Left ventricle myocardium inferior (tissue), 1 donor: Measurements from ENCODE around the gene PARD3. TPM values are rescaled to one million over a fixed set of nuclear protein-coding genes. Genes with fewer than 3 reads are reported as not detected.

ENCODE experiments used
- DNase-seq: peaks from one replicate; pipeline ENCODE4 v3.0.0-alpha.2; 2020
- H3K27ac ChIP-seq: fragments of 200-600 bp; replicated peaks from 2 replicates; pipeline ENCODE4 v1.8.0; 2021
- H3K27me3 ChIP-seq: fragments of 200-600 bp; 2 replicates; pipeline ENCODE4 v1.8.0; 2021; ENCODE audit warnings: low read depth
- H3K36me3 ChIP-seq: fragments of 200-600 bp; 2 replicates; pipeline ENCODE4 v1.8.0; 2021
- H3K4me1 ChIP-seq: fragments of 200-600 bp; 2 replicates; pipeline ENCODE4 v1.8.0; 2021
- H3K4me3 ChIP-seq: fragments of 200-600 bp; 2 replicates; pipeline ENCODE4 v1.8.0; 2021; ENCODE audit warnings: mild to moderate bottlenecking, moderate library complexity
- H3K9me3 ChIP-seq: fragments of 200-600 bp; replicated peaks from 2 replicates; pipeline ENCODE4 v1.8.0; 2021
- CTCF ChIP-seq: fragments of 200-600 bp; IDR thresholded peaks from 2 replicates; pipeline ENCODE4 v1.8.0; 2021; ENCODE audit warnings: antibody characterized with exemption, mild to moderate bottlenecking, borderline replicate concordance
- intact Hi-C: fragments of 100-400 bp; cut with micrococcal nuclease; formaldehyde crosslinking; loops from one replicate; pipeline ENCODE4 v1.11.0; 2022
- total RNA-seq: library from RNA; stranded (reverse); fragmentation: NEBNext Ultra II Directional; extraction: Animal tissue kit (Norgen Biotek cat#: 25700); gene quantifications from one replicate; pipeline ENCODE4 v1.2.1, GENCODE V29; 2021
- donor health status: DM: no; HTN: yes; CAD: no; lungs with severe emphysema.

PARD3 gene
- total RNA-seq, 1 donor from 2014 or later: 29.6 TPM

- DNase-seq: no peak
- TF ChIP-seq CTCF: no peak
- intact Hi-C loops: no loop called here
- H3K4me1 ChIP-seq: peaks cover 4% of the 10 kb centered on the region
- H3K4me3 ChIP-seq: no peak overlapping the region
- no peaks in the 10 kb centered on the region for H3K36me3 ChIP-seq
- no peaks in the 10 kb centered on the region for H3K27me3 ChIP-seq
- H3K27ac ChIP-seq: no peak overlapping the region
- no peaks in the 10 kb centered on the region for H3K9me3 ChIP-seq
Observed at GRCh38 chr10:34168439-34168838, 646.7 kb downstream of the PARD3 start.

GRCh38 chr10:34166823-34167222, 648.3 kb downstream of the PARD3 start:
- no peak overlapping the region for H3K27ac ChIP-seq
- no peaks in the 10 kb centered on the region for H3K36me3 ChIP-seq
- no peaks in the 10 kb centered on the region for H3K27me3 ChIP-seq
- H3K4me1 ChIP-seq: peaks cover 4% of the 10 kb centered on the region
- DNase-seq: no peak
- no peaks in the 10 kb centered on the region for H3K9me3 ChIP-seq
- H3K4me3 ChIP-seq: no peak overlapping the region
- intact Hi-C loops: no loop called here
- no peak for TF ChIP-seq CTCF

- no peak for DNase-seq
- Histone ChIP-seq H3K27ac (no peak overlapping the region), H3K9me3 (no peaks in the 10 kb centered on the region), H3K4me3 (no peak overlapping the region), H3K36me3 (no peaks in the 10 kb centered on the region), H3K27me3 (no peaks in the 10 kb centered on the region), H3K4me1 (peaks cover 4% of the 10 kb centered on the region)
- no peak for TF ChIP-seq CTCF
- intact Hi-C loops: no loop called here
Observed at GRCh38 chr10:34166354-34166753, 648.7 kb downstream of the PARD3 start.

- TF ChIP-seq CTCF: no peak
- Histone ChIP-seq H3K4me1 (peaks cover 4% of the 10 kb centered on the region), H3K9me3 (no peaks in the 10 kb centered on the region), H3K36me3 (no peaks in the 10 kb centered on the region), H3K27me3 (no peaks in the 10 kb centered on the region), H3K27ac (no peak overlapping the region), H3K4me3 (no peak overlapping the region)
- no peak for DNase-seq
- intact Hi-C loops: no loop called here
Observed at GRCh38 chr10:34164029-34164428, 651.1 kb downstream of the PARD3 start.

GRCh38 chr10:34163075-34163905, 651.8 kb downstream of the PARD3 start:
- intact Hi-C loops: no loop called here
- H3K27me3 ChIP-seq: no peaks in the 10 kb centered on the region
- no peak for TF ChIP-seq CTCF
- H3K27ac ChIP-seq: no peak overlapping the region
- H3K36me3 ChIP-seq: no peaks in the 10 kb centered on the region
- H3K4me1 ChIP-seq: no peaks in the 10 kb centered on the region
- no peaks in the 10 kb centered on the region for H3K9me3 ChIP-seq
- no peak overlapping the region for H3K4me3 ChIP-seq
- no peak for DNase-seq
